Endothelial cell of umbilical vein (primary cell): ENCODE results near the gene PLA2G1B. TPM values are rescaled to one million over a fixed set of nuclear protein-coding genes. Genes with fewer than 3 reads are reported as not detected.

Experiments used
- BruUV-seq: library from RNA; stranded (reverse); fragments of 400-500 nt; replicated peaks from 2 replicates; lab custom pipeline; 2021; lab: Mats Ljungman, UMichigan
- CTCF ChIA-PET: fragments of 300-600, 350-600 bp; sonication (Branson Sonifier 250); formaldehyde crosslinking; loops from one replicate; lab custom pipeline; 2021; ENCODE audit warnings: antibody characterized with exemption, inconsistent platforms; lab: Charles Lee
- POLR2A ChIA-PET: fragments of 300-600, 350-600 bp; sonication (Branson Sonifier 250); formaldehyde crosslinking; loops from one replicate; lab custom pipeline; 2021; ENCODE audit warnings: antibody characterized with exemption, inconsistent platforms; lab: Charles Lee
- DNase-seq: peaks from one replicate; pipeline ENCODE4 v3.0.0-alpha.2; 2011; ENCODE audit warnings: low read depth, low spot score
- FAIRE-seq: peaks from 2 replicates; lab custom pipeline; 2011; peaks lifted over from hg19 to GRCh38; lab: Jason Lieb, UNC
- H2AFZ ChIP-seq: 2 replicates; pipeline ENCODE4 v1.6.0; 2012; ENCODE audit warnings: low read depth, low read length, control low read depth, inconsistent platforms
- H3K27ac ChIP-seq: 2 replicates; pipeline ENCODE4 v1.5.1; 2011; ENCODE audit warnings: low read depth, mild to moderate bottlenecking, control low read depth, low read length, moderate library complexity; ENCODE audit not compliant: insufficient read depth
- H3K27me3 ChIP-seq, 2 experiments: 2 replicates each; pipeline versions ENCODE4 v1.6.0 to v1.6.1; 2011; ENCODE audit warnings: low read length in 2 of 2, mixed read lengths in 1 of 2; ENCODE audit not compliant: control insufficient read depth in 2 of 2, insufficient read depth in 2 of 2
- H3K36me3 ChIP-seq, 2 experiments: 2 replicates in 1 of 2; 3 replicates in 1 of 2; pipeline ENCODE4 v1.5.1; 2011; ENCODE audit warnings: low read length in 2 of 2, mild to moderate bottlenecking in 1 of 2, moderate library complexity in 1 of 2; ENCODE audit not compliant: control insufficient read depth in 2 of 2, insufficient read depth in 2 of 2; ENCODE audit errors: extremely low read depth in 1 of 2
- H3K4me1 ChIP-seq: 3 replicates; pipeline ENCODE4 v1.5.1; 2011; ENCODE audit warnings: mild to moderate bottlenecking, low read length; ENCODE audit not compliant: control insufficient read depth, insufficient read depth; ENCODE audit errors: extremely low read depth
- H3K4me2 ChIP-seq: 2 replicates; pipeline ENCODE4 v1.6.1; 2011; ENCODE audit warnings: low read length, control low read depth, mixed read lengths; ENCODE audit not compliant: insufficient read depth
- H3K4me3 ChIP-seq, 3 experiments: fragments of 200-600 bp in 1 of 3; sonication (generic), shearing (Covaris generic) in 1 of 3; replicated peaks in 1 of 3; 2 replicates each; pipeline ENCODE4 v1.5.1; 2011 to 2016; ENCODE audit warnings: control low read depth in 3 of 3, low read length in 3 of 3, mild to moderate bottlenecking in 2 of 3, inconsistent platforms in 1 of 3, low read depth in 1 of 3, moderate library complexity in 1 of 3; ENCODE audit not compliant: insufficient read depth in 1 of 3
- H3K79me2 ChIP-seq: 2 replicates; pipeline ENCODE4 v1.6.0; 2012; ENCODE audit warnings: low read length, inconsistent platforms; ENCODE audit not compliant: control insufficient read depth, insufficient read depth
- H3K9ac ChIP-seq: replicated peaks from 2 replicates; pipeline ENCODE3; 2011; ENCODE audit warnings: low read length, control low read depth; ENCODE audit not compliant: insufficient read depth; ENCODE audit errors: extremely low read depth
- H3K9me1 ChIP-seq: replicated peaks from 3 replicates; pipeline ENCODE4 v1.6.0; 2011; ENCODE audit warnings: mild to moderate bottlenecking, low read length; ENCODE audit not compliant: control insufficient read depth, insufficient read depth; ENCODE audit errors: extremely low read depth
- H3K9me3 ChIP-seq: replicated peaks from 2 replicates; pipeline ENCODE4 v1.5.1; 2012; ENCODE audit warnings: low read length, inconsistent platforms; ENCODE audit not compliant: control insufficient read depth, insufficient read depth
- H4K20me1 ChIP-seq: replicated peaks from 2 replicates; pipeline ENCODE3; 2011; ENCODE audit warnings: mild to moderate bottlenecking, low read length; ENCODE audit not compliant: control insufficient read depth, insufficient read depth; ENCODE audit errors: extremely low read depth
- CTCF ChIP-seq, 2 donors: IDR thresholded peaks; 1 replicate in 1 of 2; 2 replicates in 1 of 2; pipeline ENCODE4 v1.5.1; 2011; ENCODE audit warnings: low read length in 2 of 2, mild to moderate bottlenecking in 2 of 2, moderate library complexity in 2 of 2, control low read depth in 1 of 2, inconsistent platforms in 1 of 2, low read depth in 1 of 2; ENCODE audit not compliant: insufficient read depth in 1 of 2; ENCODE audit errors: extremely low read depth in 1 of 2
- EZH2 ChIP-seq: IDR thresholded peaks from 2 replicates; pipeline ENCODE4 v1.6.1; 2012; ENCODE audit warnings: borderline replicate concordance, low read depth, mild to moderate bottlenecking, moderate library complexity, low read length, inconsistent platforms; ENCODE audit not compliant: severe bottlenecking
- FOS ChIP-seq: IDR thresholded peaks from 2 replicates; pipeline ENCODE4 v1.6.1; 2011; ENCODE audit warnings: mild to moderate bottlenecking, low read length, moderate library complexity, borderline replicate concordance; ENCODE audit not compliant: insufficient read depth
- JUN ChIP-seq: IDR thresholded peaks from 2 replicates; pipeline ENCODE4 v1.6.1; 2011; ENCODE audit warnings: borderline replicate concordance, low read depth; ENCODE audit not compliant: insufficient read length, insufficient read depth
- MYC ChIP-seq: IDR thresholded peaks from one replicate; pipeline ENCODE4 v1.6.1; 2011; ENCODE audit warnings: mild to moderate bottlenecking, low read depth, low read length
- POLR2A ChIP-seq: IDR thresholded peaks from 2 replicates; pipeline ENCODE4 v1.6.1; 2012; ENCODE audit warnings: low read depth, mild to moderate bottlenecking, control low read depth, low read length
- POLR2AphosphoS5 ChIP-seq: IDR thresholded peaks from 2 replicates; pipeline ENCODE4 v1.6.1; 2012; ENCODE audit warnings: low read depth, mild to moderate bottlenecking, control low read depth, low read length, moderate library complexity; ENCODE audit not compliant: insufficient read depth
- dilution Hi-C: fragments of 300-500 bp; cut with MboI; formaldehyde crosslinking; loops from one replicate; pipeline ENCODE4 v1.15.0; 2019; ENCODE audit warnings: low sequenced_read_pairs; ENCODE audit not compliant: extremely low pct_ligation_motif_present
- intact Hi-C: fragments of 100-400 bp; cut with micrococcal nuclease; formaldehyde crosslinking; loops from one replicate; pipeline ENCODE4 v1.10.0; 2022
- polyA plus RNA-seq, 4 experiments: library from polyadenylated mRNA; depleted of rRNA in 3 of 4; stranded (reverse) in 3 of 4; unstranded in 1 of 4; fragments of >200 nt; gene quantifications; 2 replicates each; pipeline versions ENCODE4 v1.2.1 to v1.2.3, GENCODE V29; 2011 to 2012; ENCODE audit warnings: missing spikeins in 1 of 4
- total RNA-seq: library from RNA; stranded (reverse); gene quantifications from 2 replicates; pipeline ENCODE4 v1.2.3, GENCODE V29; 2021
- TF ChIP-seq, protein P1 (sequence below): IDR thresholded peaks from 2 replicates; pipeline ENCODE4 v1.6.1; 2011; ENCODE audit not compliant: insufficient read depth, insufficient read length

The PLA2G1B gene
- total and polyA plus RNA-seq, 2 donors (not counting 3 experiments of a cell fraction or from before 2014, with no cell fraction given) = not detected

GRCh38 chr12:120353136-120353535 is 25.6 kb upstream of the PLA2G1B start:
- Histone ChIP-seq H2AFZ (no peak overlapping the region), H3K9me3 (no peaks in the 10 kb centered on the region), H3K9me1 (no peaks in the 10 kb centered on the region), H3K36me3 (no peaks in the 10 kb centered on the region), H4K20me1 (no peaks in the 10 kb centered on the region), H3K4me1 (no peaks in the 10 kb centered on the region), H3K79me2 (no peaks in the 10 kb centered on the region), H3K27ac (no peak overlapping the region), H3K9ac (no peak overlapping the region), H3K4me2 (no peak overlapping the region), H3K4me3 (no peak overlapping the region), H3K27me3 (peaks cover 3 to 11% of the 10 kb centered on the region in 2 experiments)
- intact Hi-C loops (no loop called here), dilution Hi-C loops (no loop called here)
- ChIA-PET POLR2A (no interaction called here), CTCF (interaction anchor here (0.7 to 1.4 kb wide), 3 partner anchors 14 to 78 kb away, joined by 3 to 5 read pairs (median 3); partner anchors contain the start of gene SIRT4)
- TF ChIP-seq, protein P1, sequence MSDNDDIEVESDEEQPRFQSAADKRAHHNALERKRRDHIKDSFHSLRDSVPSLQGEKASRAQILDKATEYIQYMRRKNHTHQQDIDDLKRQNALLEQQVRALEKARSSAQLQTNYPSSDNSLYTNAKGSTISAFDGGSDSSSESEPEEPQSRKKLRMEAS = no peak
- TF ChIP-seq POLR2A = no peak
- no peak for TF ChIP-seq POLR2AphosphoS5
- TF ChIP-seq CTCF (IDR thresholded peaks at IDR 0.05; ENCODE audit: extremely low read depth in 1 of 2, insufficient read depth in 1 of 2, low read depth in 1 of 2, low read length in 2 of 2) = no peak
- no peak for TF ChIP-seq JUN
- TF ChIP-seq FOS = no peak
- TF ChIP-seq EZH2 = no peak
- TF ChIP-seq MYC = no peak
- FAIRE-seq = no peak
- no TSS peak for BruUV-seq
- no peak for DNase-seq
